ENCODE results near the gene SHISA4. TPM values are rescaled to one million over a fixed set of nuclear protein-coding genes. Genes with fewer than 3 reads are reported as not detected.

SHISA4 gene
- total and polyA plus RNA-seq, 2 donors (not counting 3 experiments of a cell fraction or from before 2014, with no cell fraction given), result 25.6 to 78.2 TPM

- Histone ChIP-seq H3K4me2 (ENCODE audit: insufficient read depth, low read length) (no peak overlapping the region), H3K9me3 (replicated peaks; ENCODE audit: control insufficient read depth, insufficient read depth, low read length) (no peaks in the 10 kb centered on the region), H3K4me3 (replicated peaks in 1 of 3; ENCODE audit: insufficient read depth in 1 of 3, low read depth in 1 of 3, low read length in 3 of 3) (no peak overlapping the region), H3K27me3 (ENCODE audit: control insufficient read depth in 2 of 2, insufficient read depth in 2 of 2, low read length in 2 of 2) (no peaks in the 10 kb centered on the region), H3K9me1 (replicated peaks; ENCODE audit: control insufficient read depth, extremely low read depth, insufficient read depth, low read length) (no peaks in the 10 kb centered on the region), H3K79me2 (ENCODE audit: control insufficient read depth, insufficient read depth, low read length) (no peaks in the 10 kb centered on the region), H2AFZ (ENCODE audit: low read depth, low read length) (no peak overlapping the region), H3K4me1 (ENCODE audit: control insufficient read depth, extremely low read depth, insufficient read depth, low read length) (peaks cover 10% of the 10 kb centered on the region), H3K27ac (ENCODE audit: insufficient read depth, low read depth, low read length) (no peak overlapping the region), H3K9ac (replicated peaks; ENCODE audit: extremely low read depth, insufficient read depth, low read length) (no peak overlapping the region), H4K20me1 (replicated peaks; ENCODE audit: control insufficient read depth, extremely low read depth, insufficient read depth, low read length) (no peaks in the 10 kb centered on the region), H3K36me3 (ENCODE audit: control insufficient read depth in 2 of 2, extremely low read depth in 1 of 2, insufficient read depth in 2 of 2, low read length in 2 of 2) (no peaks in the 10 kb centered on the region)
- ChIA-PET POLR2A (no interaction called here), CTCF (interaction anchor here (0.6 to 10.8 kb wide), 3 partner anchors 11 to 76 kb away, joined by 3 to 577 read pairs (median 4); no protein-coding TSS in a partner anchor)
- intact Hi-C loops (cut with micrococcal nuclease), result no loop called here
- no TSS peak for BruUV-seq (replicated peaks)
- no peak for TF ChIP-seq GATA2 (IDR thresholded peaks at IDR 0.05; ENCODE audit: insufficient read depth, insufficient read length, low read depth, low read length)
- TF ChIP-seq CTCF (IDR thresholded peaks at IDR 0.05; ENCODE audit: extremely low read depth in 1 of 2, insufficient read depth in 1 of 2, low read depth in 1 of 2, low read length in 2 of 2), result no peak
- TF ChIP-seq MYC (IDR thresholded peaks at IDR 0.05; ENCODE audit: low read depth, low read length), result no peak
- TF ChIP-seq MAX (IDR thresholded peaks at IDR 0.05; ENCODE audit: insufficient read depth, insufficient read length), result no peak
- TF ChIP-seq EZH2 (IDR thresholded peaks at IDR 0.05; ENCODE audit: borderline replicate concordance, low read depth, low read length, severe bottlenecking), result no peak
- TF ChIP-seq JUN (IDR thresholded peaks at IDR 0.05; ENCODE audit: borderline replicate concordance, insufficient read depth, insufficient read length, low read depth), result no peak
- TF ChIP-seq POLR2A (IDR thresholded peaks at IDR 0.05; ENCODE audit: low read depth, low read length), result no peak
- no peak for TF ChIP-seq POLR2AphosphoS5 (IDR thresholded peaks at IDR 0.05; ENCODE audit: insufficient read depth, low read depth, low read length)
- no peak for TF ChIP-seq FOS (IDR thresholded peaks at IDR 0.05; ENCODE audit: borderline replicate concordance, insufficient read depth, low read length)
- DNase-seq (ENCODE audit: low read depth, low spot score) (no peak), FAIRE-seq (no peak)
- dilution Hi-C loops (cut with MboI; ENCODE audit: extremely low pct_ligation_motif_present, low sequenced_read_pairs), result no loop called here
Observed at GRCh38 chr1:201892211-201892610, 3.5 kb downstream of the SHISA4 start.
